CD4-positive, alpha-beta T cell (primary cell): Measurements from ENCODE around the gene PNPLA3. TPM values are rescaled to one million over a fixed set of nuclear protein-coding genes. Genes with fewer than 3 reads are reported as not detected.

ENCODE experiments used
- ATAC-seq: fragments of 200-7000 bp; cut with Tn5 transposase; one replicate; pipeline ENCODE4 v1.10.0; 2022; ENCODE audit warnings: mild to moderate bottlenecking; ENCODE audit not compliant: poor library complexity
- CTCF ChIA-PET: fragments of 350-600 bp; sonication (Branson Sonifier 250); formaldehyde crosslinking; loops from one replicate; lab custom pipeline; 2021; ENCODE audit warnings: antibody characterized with exemption, inconsistent platforms; lab: Charles Lee
- POLR2A ChIA-PET: fragments of 350-600 bp; sonication (Branson Sonifier 250); formaldehyde crosslinking; loops from one replicate; lab custom pipeline; 2021; ENCODE audit warnings: antibody characterized with exemption, inconsistent platforms; lab: Charles Lee
- DNase-seq, 14 experiments: peaks; one replicate each; pipeline ENCODE4 v3.0.0-alpha.2; 2013 to 2020; ENCODE audit warnings: mixed read lengths in 2 of 14
- H3K27ac ChIP-seq, 2 donors: one replicate each; pipeline versions ENCODE4 v1.5.1 to v1.7.0; 2013; ENCODE audit warnings: low read length in 2 of 2, low read depth in 1 of 2, mild to moderate bottlenecking in 1 of 2
- H3K27me3 ChIP-seq, 2 experiments: 1 replicate in 1 of 2; 2 replicates in 1 of 2; pipeline versions ENCODE4 v1.6.1 to v1.7.0; 2013; ENCODE audit warnings: low read length in 2 of 2, control low read depth in 1 of 2, mild to moderate bottlenecking in 1 of 2, moderate library complexity in 1 of 2; ENCODE audit not compliant: insufficient read depth in 2 of 2, control insufficient read depth in 1 of 2
- H3K36me3 ChIP-seq: one replicate; pipeline ENCODE4 v1.6.1; 2013; ENCODE audit warnings: low read length, control low read depth; ENCODE audit not compliant: insufficient read depth
- H3K4me1 ChIP-seq: one replicate; pipeline ENCODE4 v1.6.1; 2013; ENCODE audit warnings: low read length, control low read depth; ENCODE audit not compliant: insufficient read depth
- H3K4me3 ChIP-seq: one replicate; pipeline ENCODE4 v1.5.1; 2013; ENCODE audit warnings: mild to moderate bottlenecking, low read length, moderate library complexity
- H3K9me3 ChIP-seq, 2 experiments: 1 replicate in 1 of 2; 2 replicates in 1 of 2; pipeline versions ENCODE4 v1.6.1 to v1.7.0; 2013; ENCODE audit warnings: low read length in 2 of 2, mild to moderate bottlenecking in 2 of 2, control low read depth in 1 of 2, moderate library complexity in 1 of 2; ENCODE audit not compliant: control insufficient read depth in 1 of 2, insufficient read depth in 1 of 2
- H3K27ac Mint-ChIP-seq: one replicate; pipeline ENCODE4 v1.8.0; 2020; ENCODE audit warnings: mixed read lengths
- H3K27me3 Mint-ChIP-seq: one replicate; pipeline ENCODE4 v1.8.0; 2021; ENCODE audit warnings: mixed read lengths
- H3K36me3 Mint-ChIP-seq: one replicate; pipeline ENCODE4 v1.8.0; 2021; ENCODE audit warnings: low read depth, mixed read lengths
- H3K4me1 Mint-ChIP-seq: one replicate; pipeline ENCODE4 v1.8.0; 2021; ENCODE audit warnings: low read depth, mixed read lengths
- H3K4me3 Mint-ChIP-seq: one replicate; pipeline ENCODE4 v1.8.0; 2020; ENCODE audit warnings: mild to moderate bottlenecking, mixed read lengths
- H3K9me3 Mint-ChIP-seq: one replicate; pipeline ENCODE4 v1.8.0; 2020; ENCODE audit warnings: mixed read lengths
- intact Hi-C, 2 experiments: fragments of 100-400 bp; cut with DNase I in 1 of 2; cut with micrococcal nuclease in 1 of 2; formaldehyde crosslinking; loops; one replicate each; pipeline versions ENCODE4 v1.15.1 to v1.9.0; 2023 to 2025; cut with DNase I, micrococcal nuclease
- total RNA-seq, 174 experiments: library from RNA in 2 of 174; stranded (reverse) in 2 of 174; gene quantifications; one replicate each; pipeline ENCODE4 v1.2.3 and lab custom pipeline; 2021 to 2026
- TF ChIP-seq, protein P1 (sequence below): fragments of 200-600 bp; IDR thresholded peaks from one replicate; pipeline ENCODE4 v1.8.0; 2022; ENCODE audit warnings: antibody characterized with exemption, mild to moderate bottlenecking

Gene PNPLA3
- total RNA-seq, 2 experiments from 2014 or later = not detected

- ChIA-PET CTCF (no interaction called here), POLR2A (no interaction called here)
- Histone ChIP-seq H3K9me3 (no peaks in the 10 kb centered on the region), H3K27me3 (no peaks in the 10 kb centered on the region), H3K4me3 (no peak overlapping the region), H3K4me1 (no peaks in the 10 kb centered on the region), H3K36me3 (peaks cover 90% of the 10 kb centered on the region), H3K27ac (no peak overlapping the region)
- intact Hi-C loops = no loop called here
- H3K4me3 Mint-ChIP-seq = no peak overlapping the region
- no peaks in the 10 kb centered on the region for H3K9me3 Mint-ChIP-seq
- no peaks in the 10 kb centered on the region for H3K4me1 Mint-ChIP-seq
- TF ChIP-seq, protein P1, sequence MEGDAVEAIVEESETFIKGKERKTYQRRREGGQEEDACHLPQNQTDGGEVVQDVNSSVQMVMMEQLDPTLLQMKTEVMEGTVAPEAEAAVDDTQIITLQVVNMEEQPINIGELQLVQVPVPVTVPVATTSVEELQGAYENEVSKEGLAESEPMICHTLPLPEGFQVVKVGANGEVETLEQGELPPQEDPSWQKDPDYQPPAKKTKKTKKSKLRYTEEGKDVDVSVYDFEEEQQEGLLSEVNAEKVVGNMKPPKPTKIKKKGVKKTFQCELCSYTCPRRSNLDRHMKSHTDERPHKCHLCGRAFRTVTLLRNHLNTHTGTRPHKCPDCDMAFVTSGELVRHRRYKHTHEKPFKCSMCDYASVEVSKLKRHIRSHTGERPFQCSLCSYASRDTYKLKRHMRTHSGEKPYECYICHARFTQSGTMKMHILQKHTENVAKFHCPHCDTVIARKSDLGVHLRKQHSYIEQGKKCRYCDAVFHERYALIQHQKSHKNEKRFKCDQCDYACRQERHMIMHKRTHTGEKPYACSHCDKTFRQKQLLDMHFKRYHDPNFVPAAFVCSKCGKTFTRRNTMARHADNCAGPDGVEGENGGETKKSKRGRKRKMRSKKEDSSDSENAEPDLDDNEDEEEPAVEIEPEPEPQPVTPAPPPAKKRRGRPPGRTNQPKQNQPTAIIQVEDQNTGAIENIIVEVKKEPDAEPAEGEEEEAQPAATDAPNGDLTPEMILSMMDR = no peak
- no peaks in the 10 kb centered on the region for H3K27me3 Mint-ChIP-seq
- no peak for DNase-seq
- no peak overlapping the region for H3K27ac Mint-ChIP-seq
- peaks cover 96% of the 10 kb centered on the region for H3K36me3 Mint-ChIP-seq
- no peak for ATAC-seq
These were observed 53.5 kb downstream of the PNPLA3 start for GRCh38 chr22:43976861-43977795.

GRCh38 chr22:43978558-43978957, 55.0 kb downstream of the PNPLA3 start:
- no peaks in the 10 kb centered on the region for H3K27me3 Mint-ChIP-seq
- no peak for DNase-seq
- peaks cover 85% of the 10 kb centered on the region for H3K36me3 Mint-ChIP-seq
- Histone ChIP-seq H3K4me3 (no peak overlapping the region), H3K36me3 (peaks cover 86% of the 10 kb centered on the region), H3K9me3 (no peaks in the 10 kb centered on the region), H3K27ac (no peak overlapping the region), H3K27me3 (no peaks in the 10 kb centered on the region), H3K4me1 (no peaks in the 10 kb centered on the region)
- H3K27ac Mint-ChIP-seq = no peak overlapping the region
- H3K4me3 Mint-ChIP-seq = no peak overlapping the region
- POLR2A ChIA-PET = no interaction called here
- H3K9me3 Mint-ChIP-seq = no peaks in the 10 kb centered on the region
- no peak for ATAC-seq
- intact Hi-C loops = no loop called here
- CTCF ChIA-PET = no interaction called here
- TF ChIP-seq, protein P1 = no peak
- no peaks in the 10 kb centered on the region for H3K4me1 Mint-ChIP-seq

GRCh38 chr22:43980579-43980978, 57.0 kb downstream of the PNPLA3 start:
- Histone ChIP-seq H3K9me3 (no peaks in the 10 kb centered on the region), H3K4me1 (no peaks in the 10 kb centered on the region), H3K36me3 (peaks cover 83% of the 10 kb centered on the region), H3K4me3 (no peak overlapping the region), H3K27ac (no peak overlapping the region), H3K27me3 (no peaks in the 10 kb centered on the region)
- no peak overlapping the region for H3K4me3 Mint-ChIP-seq
- H3K27me3 Mint-ChIP-seq = no peaks in the 10 kb centered on the region
- no peaks in the 10 kb centered on the region for H3K9me3 Mint-ChIP-seq
- TF ChIP-seq, protein P1 = no peak
- no peaks in the 10 kb centered on the region for H3K4me1 Mint-ChIP-seq
- peaks cover 85% of the 10 kb centered on the region for H3K36me3 Mint-ChIP-seq
- ChIA-PET POLR2A (no interaction called here), CTCF (no interaction called here)
- intact Hi-C loops = no loop called here
- DNase-seq = no peak
- no peak overlapping the region for H3K27ac Mint-ChIP-seq
- ATAC-seq = no peak
